ENCODE measurements around the gene IRX5.

Gene IRX5

GRCh38 chr16:54976651-54977200, 46.1 kb downstream of the IRX5 start:
- no peaks in the 10 kb centered on the region for H3K27me3 ChIP-seq (ENCODE audit: low read depth)
- DNase-seq (ENCODE audit: low spot score in 2 of 2): no peak
- H3K9me3 ChIP-seq: no peaks in the 10 kb centered on the region
- in situ Hi-C loops (cut with MboI; ENCODE audit: low sequenced_read_pairs): no loop called here
- H3K4me3 ChIP-seq: no peak overlapping the region
- no peaks in the 10 kb centered on the region for H3K36me3 ChIP-seq (replicated peaks)
- H3K4me1 ChIP-seq: no peaks in the 10 kb centered on the region

GRCh38 chr16:54977211-54977610, 46.5 kb downstream of the IRX5 start:
- H3K9me3 ChIP-seq: no peaks in the 10 kb centered on the region
- no peaks in the 10 kb centered on the region for H3K27me3 ChIP-seq (ENCODE audit: low read depth)
- no peaks in the 10 kb centered on the region for H3K36me3 ChIP-seq (replicated peaks)
- in situ Hi-C loops (cut with MboI; ENCODE audit: low sequenced_read_pairs): no loop called here
- H3K4me3 ChIP-seq: no peak overlapping the region
- H3K4me1 ChIP-seq: no peaks in the 10 kb centered on the region
- DNase-seq (ENCODE audit: low spot score in 2 of 2): no peak

GRCh38 chr16:54980821-54981220, 50.2 kb downstream of the IRX5 start:
- H3K4me1 ChIP-seq: no peaks in the 10 kb centered on the region
- in situ Hi-C loops (cut with MboI; ENCODE audit: low sequenced_read_pairs): no loop called here
- H3K36me3 ChIP-seq (replicated peaks): no peaks in the 10 kb centered on the region
- no peak for DNase-seq (ENCODE audit: low spot score in 2 of 2)
- no peaks in the 10 kb centered on the region for H3K9me3 ChIP-seq
- no peaks in the 10 kb centered on the region for H3K27me3 ChIP-seq (ENCODE audit: low read depth)
- no peak overlapping the region for H3K4me3 ChIP-seq

All from HAP-1 (cell line).